Measurements from ENCODE around the gene CRYZL1. TPM values are rescaled to one million over a fixed set of nuclear protein-coding genes. Genes with fewer than 3 reads are reported as not detected.
A peak's percentile ranks its signal among the peaks of the same experiment; 100 is the strongest.

Gene CRYZL1
- total and polyA plus RNA-seq, 2 experiments from 2014 or later, result 13.6 to 37.4 TPM

DNA sequence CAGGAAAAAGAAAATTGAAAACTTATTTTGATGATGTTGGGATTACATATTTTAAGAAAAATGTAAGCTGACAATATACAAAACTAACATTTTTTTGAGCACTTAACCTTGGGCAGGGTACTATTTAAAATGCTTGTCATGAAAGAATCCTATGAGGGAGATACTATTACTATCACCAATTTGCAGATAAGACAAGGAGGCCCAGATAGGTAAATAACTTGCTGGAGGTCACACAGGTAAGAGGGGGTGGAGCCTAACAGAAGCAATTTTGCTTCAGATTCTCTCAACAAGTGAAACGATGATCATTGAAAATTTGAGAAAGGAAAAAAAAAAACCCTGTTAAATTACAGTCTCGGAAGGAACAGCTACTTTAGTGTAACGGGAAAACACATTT, 100.8 kb downstream of the CRYZL1 start:
- H4K20me1 ChIP-seq (ENCODE audit: insufficient read depth), result peaks cover 21% of the 10 kb centered on the region
- H3K9ac ChIP-seq, result peak overlapping the region; percentile 8; the same call in 1 of the 2 replicates
- H2AFZ ChIP-seq, result no peak overlapping the region
- H3K36me3 ChIP-seq (ENCODE audit: low read depth), result peaks cover 25% of the 10 kb centered on the region
- no peaks in the 10 kb centered on the region for H3K9me3 ChIP-seq (ENCODE audit: low read depth)
- H3K9me2 ChIP-seq (ENCODE audit: insufficient read depth), result no peaks in the 10 kb centered on the region
- H3K4me3 ChIP-seq, result peak overlapping the region; percentile 97
- H3K27ac ChIP-seq, result peak overlapping the region; percentile 99
- H3F3A ChIP-seq (ENCODE audit: insufficient read depth), result peaks cover 15% of the 10 kb centered on the region; the same call in 1 of the 2 replicates
- in situ Hi-C loops (cut with MboI), result no loop called here
- 53 to 54% methylated on average over 3 of the region's 3 CpGs for WGBS, 2 experiments (ENCODE audit: low coverage in 1 of 2, low lambda C conversion rate in 2 of 2, missing lambda C conversion rate in 2 of 2)
- peaks cover 23% of the 10 kb centered on the region for H3K4me1 ChIP-seq (ENCODE audit: insufficient read depth)
- TF ChIP-seq EZH2phosphoT487 (IDR thresholded peaks at IDR 0.05; ENCODE audit: insufficient read depth, low read depth), result no peak
- TF ChIP-seq EZH2 (IDR thresholded peaks at IDR 0.05; ENCODE audit: insufficient read depth, poor library complexity, severe bottlenecking), result no peak
- no peaks in the 10 kb centered on the region for H3K27me3 ChIP-seq (replicated peaks; ENCODE audit: insufficient read depth)
- peaks cover 90% of the 10 kb centered on the region for H3K79me2 ChIP-seq (ENCODE audit: insufficient read depth)
- peak overlapping the region; percentile 80 for H3K4me2 ChIP-seq (ENCODE audit: unreplicated experiment)
- no peak for DNase-seq

DNA sequence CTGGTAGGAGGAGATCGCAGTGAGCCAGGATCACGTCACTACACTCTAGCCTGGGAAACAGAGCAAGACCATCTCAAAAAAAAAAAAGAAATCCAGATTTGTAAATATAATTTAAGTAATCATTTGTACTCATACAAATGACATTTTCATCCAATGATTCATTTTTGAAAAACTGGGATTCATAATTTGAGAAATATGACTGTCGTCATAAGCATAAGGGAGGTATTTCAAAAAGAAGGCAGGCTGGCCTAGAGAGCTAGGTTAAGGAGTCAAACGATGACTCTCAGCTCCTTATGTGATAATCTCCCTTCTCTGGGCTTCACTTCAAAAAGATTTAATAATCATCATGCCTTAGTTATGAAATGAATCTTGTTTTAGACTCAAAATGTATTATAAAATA, 101.9 kb downstream of the CRYZL1 start:
- Histone ChIP-seq H3K9me2 (ENCODE audit: insufficient read depth) (no peaks in the 10 kb centered on the region), H3K36me3 (ENCODE audit: low read depth) (peaks cover 36% of the 10 kb centered on the region), H4K20me1 (ENCODE audit: insufficient read depth) (peaks cover 11% of the 10 kb centered on the region), H3F3A (ENCODE audit: insufficient read depth) (peaks cover 15% of the 10 kb centered on the region; the same call in 1 of the 2 replicates), H3K79me2 (ENCODE audit: insufficient read depth) (peaks cover 90% of the 10 kb centered on the region), H2AFZ (no peak overlapping the region), H3K4me1 (ENCODE audit: insufficient read depth) (peaks cover 16% of the 10 kb centered on the region; the same call in 1 of the 2 replicates), H3K4me3 (no peak overlapping the region), H3K27ac (no peak overlapping the region), H3K9me3 (ENCODE audit: low read depth) (no peaks in the 10 kb centered on the region), H3K9ac (no peak overlapping the region), H3K4me2 (ENCODE audit: unreplicated experiment) (no peak overlapping the region), H3K27me3 (replicated peaks; ENCODE audit: insufficient read depth) (no peaks in the 10 kb centered on the region)
- in situ Hi-C loops (cut with MboI), result no loop called here
- TF ChIP-seq EZH2phosphoT487 (IDR thresholded peaks at IDR 0.05; ENCODE audit: insufficient read depth, low read depth), result no peak
- TF ChIP-seq EZH2 (IDR thresholded peaks at IDR 0.05; ENCODE audit: insufficient read depth, poor library complexity, severe bottlenecking), result no peak
- WGBS, 2 experiments (ENCODE audit: low coverage in 1 of 2, low lambda C conversion rate in 2 of 2, missing lambda C conversion rate in 2 of 2), result 95 to 97% methylated on average over 4 of the region's 4 CpGs
- no peak for DNase-seq

Other genes starting within 250 kb of the CRYZL1 start
- 92.8 and 98.3 TPM in 2 replicates for gene IFNGR2, start 238.3 kb downstream of the CRYZL1 start, total RNA-seq (2014; rRNA removed; shearing (Covaris generic))
- gene IFNGR2, start 238.3 kb downstream of the CRYZL1 start, polyA plus RNA-seq (2016; fragmentation: Nextera tagmentation; extraction: Ambion mirVana), result 113 and 116 TPM in 2 replicates
- 35.1 and 37.8 TPM in 2 replicates for gene TMEM50B, start 161.8 kb downstream of the CRYZL1 start, total RNA-seq (2014; rRNA removed; shearing (Covaris generic))
- gene TMEM50B, start 161.8 kb downstream of the CRYZL1 start, polyA plus RNA-seq (2016; fragmentation: Nextera tagmentation; extraction: Ambion mirVana), result 43.9 and 45.1 TPM in 2 replicates
- 0.38 and 2.4 TPM in 2 replicates for gene DNAJC28, start 150.0 kb downstream of the CRYZL1 start, total RNA-seq (2014; rRNA removed; shearing (Covaris generic))
- 2.0 TPM in 2 replicates for gene DNAJC28, start 150.0 kb downstream of the CRYZL1 start, polyA plus RNA-seq (2016; fragmentation: Nextera tagmentation; extraction: Ambion mirVana)
- gene GART, start 99.6 kb downstream of the CRYZL1 start, total RNA-seq (2014; rRNA removed; shearing (Covaris generic)), result 52.1 and 54.6 TPM in 2 replicates
- 58.2 and 61.8 TPM in 2 replicates for gene GART, start 99.6 kb downstream of the CRYZL1 start, polyA plus RNA-seq (2016; fragmentation: Nextera tagmentation; extraction: Ambion mirVana)
- 106 and 109 TPM in 2 replicates for gene SON, start 98.7 kb downstream of the CRYZL1 start, total RNA-seq (2014; rRNA removed; shearing (Covaris generic))
- 303 and 336 TPM in 2 replicates for gene SON, start 98.7 kb downstream of the CRYZL1 start, polyA plus RNA-seq (2016; fragmentation: Nextera tagmentation; extraction: Ambion mirVana)
- 13.2 and 18.2 TPM in 2 replicates for gene DONSON, start 53.1 kb downstream of the CRYZL1 start, total RNA-seq (2014; rRNA removed; shearing (Covaris generic))
- 14.1 and 16.8 TPM in 2 replicates for gene DONSON, start 53.1 kb downstream of the CRYZL1 start, polyA plus RNA-seq (2016; fragmentation: Nextera tagmentation; extraction: Ambion mirVana)
- 35.5 and 43.4 TPM in 2 replicates for gene ITSN1, start 760 bp upstream of the CRYZL1 start, total RNA-seq (2014; rRNA removed; shearing (Covaris generic))
- gene ITSN1, start 760 bp upstream of the CRYZL1 start, polyA plus RNA-seq (2016; fragmentation: Nextera tagmentation; extraction: Ambion mirVana), result 48.2 and 57.1 TPM in 2 replicates